ENCODE measurements around the gene NCDN.

The NCDN gene

GRCh38 chr1:35557611-35558373 is at the start of gene NCDN:
Gene NCDN, plus strand, starts transcription at chr1:35557799. Its CDS starts 392 bp downstream, at chr1:35558191.
- peak; percentile 81 to 92 (median 84) for DNase-seq (ENCODE audit: low read depth in 3 of 3, low spot score in 1 of 3)

- no peak for DNase-seq (ENCODE audit: low read depth in 3 of 3, low spot score in 1 of 3)
Observed at GRCh38 chr1:35507947-35508346, 49.7 kb upstream of the NCDN start.

GRCh38 chr1:35509558-35509957 is 48.0 kb upstream of the NCDN start:
- no peak for DNase-seq (ENCODE audit: low read depth in 3 of 3, low spot score in 1 of 3)

GRCh38 chr1:35511305-35511704 is 46.3 kb upstream of the NCDN start:
- no peak for DNase-seq (ENCODE audit: low read depth in 3 of 3, low spot score in 1 of 3)

GRCh38 chr1:35518183-35518582 is 39.4 kb upstream of the NCDN start:
- no peak for DNase-seq (ENCODE audit: low read depth in 3 of 3, low spot score in 1 of 3)

- no peak for DNase-seq (ENCODE audit: low read depth in 3 of 3, low spot score in 1 of 3)
Observed at GRCh38 chr1:35519432-35519831, 38.2 kb upstream of the NCDN start.

- no peak for DNase-seq (ENCODE audit: low read depth in 3 of 3, low spot score in 1 of 3)
Observed at GRCh38 chr1:35524106-35524505, 33.5 kb upstream of the NCDN start.

GRCh38 chr1:35530168-35530567 is 27.4 kb upstream of the NCDN start:
- no peak for DNase-seq (ENCODE audit: low read depth in 3 of 3, low spot score in 1 of 3)

GRCh38 chr1:35530946-35531345 is 26.7 kb upstream of the NCDN start:
- DNase-seq (ENCODE audit: low read depth in 3 of 3, low spot score in 1 of 3): no peak

GRCh38 chr1:35531368-35531767 is 26.2 kb upstream of the NCDN start:
- DNase-seq (ENCODE audit: low read depth in 3 of 3, low spot score in 1 of 3): no peak

GRCh38 chr1:35532497-35533223 is 24.9 kb upstream of the NCDN start:
- no peak for DNase-seq (ENCODE audit: low read depth in 3 of 3, low spot score in 1 of 3)

GRCh38 chr1:35533586-35533985 is 24.0 kb upstream of the NCDN start:
- DNase-seq (ENCODE audit: low read depth in 3 of 3, low spot score in 1 of 3): no peak

- DNase-seq (ENCODE audit: low read depth in 3 of 3, low spot score in 1 of 3): no peak
Observed at GRCh38 chr1:35535243-35535642, 22.4 kb upstream of the NCDN start.

- DNase-seq (ENCODE audit: low read depth in 3 of 3, low spot score in 1 of 3): no peak
Observed at GRCh38 chr1:35536556-35537162, 20.9 kb upstream of the NCDN start.

- no peak for DNase-seq (ENCODE audit: low read depth in 3 of 3, low spot score in 1 of 3)
Observed at GRCh38 chr1:35537806-35538205, 19.8 kb upstream of the NCDN start.

GRCh38 chr1:35539073-35539823 is 18.4 kb upstream of the NCDN start:
- no peak for DNase-seq (ENCODE audit: low read depth in 3 of 3, low spot score in 1 of 3)

GRCh38 chr1:35539824-35540261 is 17.8 kb upstream of the NCDN start:
- DNase-seq (ENCODE audit: low read depth in 3 of 3, low spot score in 1 of 3): no peak

- DNase-seq (ENCODE audit: low read depth in 3 of 3, low spot score in 1 of 3): peak in 1 of 3 donors; percentile 27
Observed at GRCh38 chr1:35544976-35545375, 12.6 kb upstream of the NCDN start.

GRCh38 chr1:35546614-35547013 is 11.0 kb upstream of the NCDN start:
- no peak for DNase-seq (ENCODE audit: low read depth in 3 of 3, low spot score in 1 of 3)

- DNase-seq (ENCODE audit: low read depth in 3 of 3, low spot score in 1 of 3): no peak
Observed at GRCh38 chr1:35553851-35554250, 3.7 kb upstream of the NCDN start.
